ENCODE data around the gene TRO.

The TRO gene

GRCh38 chrX:54926978-54927377, 6.4 kb downstream of the TRO start:
- Histone ChIP-seq H3K9ac (no peak overlapping the region), H3K4me3 (no peak overlapping the region), H4K20me1 (no peaks in the 10 kb centered on the region), H3K36me3 (no peaks in the 10 kb centered on the region), H3K4me1 (no peaks in the 10 kb centered on the region), H3K27me3 (peaks cover 54% of the 10 kb centered on the region), H3K4me2 (no peak overlapping the region), H3K27ac (no peak overlapping the region), H3K9me3 (peaks cover 5% of the 10 kb centered on the region; the same call in 1 of the 2 replicates)
- TF ChIP-seq Cebpa-rat (IDR thresholded peaks at IDR 0.05): no peak

- H3K4me2 ChIP-seq: no peak overlapping the region
- H4K20me1 ChIP-seq: no peaks in the 10 kb centered on the region
- H3K9me3 ChIP-seq: peaks cover 5% of the 10 kb centered on the region; the same call in 1 of the 2 replicates
- H3K36me3 ChIP-seq: no peaks in the 10 kb centered on the region
- H3K27ac ChIP-seq: no peak overlapping the region
- H3K27me3 ChIP-seq: peaks cover 58% of the 10 kb centered on the region
- no peak overlapping the region for H3K4me3 ChIP-seq
- no peak for TF ChIP-seq Cebpa-rat (IDR thresholded peaks at IDR 0.05)
- H3K4me1 ChIP-seq: no peaks in the 10 kb centered on the region
- no peak overlapping the region for H3K9ac ChIP-seq
Measured at GRCh38 chrX:54928876-54929275, 8.3 kb downstream of the TRO start.

- H3K9me3 ChIP-seq: peaks cover 5% of the 10 kb centered on the region; the same call in 1 of the 2 replicates
- H3K27me3 ChIP-seq: peaks cover 66% of the 10 kb centered on the region
- H3K36me3 ChIP-seq: no peaks in the 10 kb centered on the region
- H3K4me2 ChIP-seq: no peak overlapping the region
- no peak overlapping the region for H3K9ac ChIP-seq
- H3K4me1 ChIP-seq: no peaks in the 10 kb centered on the region
- no peak for TF ChIP-seq Cebpa-rat (IDR thresholded peaks at IDR 0.05)
- H4K20me1 ChIP-seq: no peaks in the 10 kb centered on the region
- no peak overlapping the region for H3K27ac ChIP-seq
- no peak overlapping the region for H3K4me3 ChIP-seq
Measured at GRCh38 chrX:54930291-54931049, 9.8 kb downstream of the TRO start.

GRCh38 chrX:54931107-54931506, 10.5 kb downstream of the TRO start:
- no peak for TF ChIP-seq Cebpa-rat (IDR thresholded peaks at IDR 0.05)
- Histone ChIP-seq H3K4me1 (no peaks in the 10 kb centered on the region), H3K4me2 (no peak overlapping the region), H3K27me3 (peaks cover 66% of the 10 kb centered on the region), H3K4me3 (no peak overlapping the region), H3K36me3 (no peaks in the 10 kb centered on the region), H3K27ac (no peak overlapping the region), H4K20me1 (no peaks in the 10 kb centered on the region), H3K9ac (no peak overlapping the region), H3K9me3 (peaks cover 5% of the 10 kb centered on the region; the same call in 1 of the 2 replicates)

- Histone ChIP-seq H4K20me1 (no peaks in the 10 kb centered on the region), H3K4me3 (no peak overlapping the region), H3K36me3 (no peaks in the 10 kb centered on the region), H3K9me3 (no peaks in the 10 kb centered on the region), H3K4me1 (no peaks in the 10 kb centered on the region), H3K27me3 (peaks cover 77% of the 10 kb centered on the region), H3K9ac (no peak overlapping the region), H3K27ac (no peak overlapping the region), H3K4me2 (no peak overlapping the region)
- TF ChIP-seq Cebpa-rat (IDR thresholded peaks at IDR 0.05): no peak
Measured at GRCh38 chrX:54933150-54933826, 12.7 kb downstream of the TRO start.

- H3K4me2 ChIP-seq: no peak overlapping the region
- no peak overlapping the region for H3K9ac ChIP-seq
- H4K20me1 ChIP-seq: no peaks in the 10 kb centered on the region
- no peaks in the 10 kb centered on the region for H3K4me1 ChIP-seq
- peaks cover 75% of the 10 kb centered on the region for H3K27me3 ChIP-seq
- TF ChIP-seq Cebpa-rat (IDR thresholded peaks at IDR 0.05): no peak
- H3K9me3 ChIP-seq: no peaks in the 10 kb centered on the region
- H3K27ac ChIP-seq: no peak overlapping the region
- H3K36me3 ChIP-seq: no peaks in the 10 kb centered on the region
- H3K4me3 ChIP-seq: no peak overlapping the region
Measured at GRCh38 chrX:54934058-54934457, 13.4 kb downstream of the TRO start.

- Histone ChIP-seq H4K20me1 (no peaks in the 10 kb centered on the region), H3K27ac (no peak overlapping the region), H3K4me1 (no peaks in the 10 kb centered on the region), H3K9ac (no peak overlapping the region), H3K9me3 (no peaks in the 10 kb centered on the region), H3K27me3 (peaks cover 72% of the 10 kb centered on the region), H3K4me2 (no peak overlapping the region), H3K36me3 (no peaks in the 10 kb centered on the region), H3K4me3 (no peak overlapping the region)
- TF ChIP-seq Cebpa-rat (IDR thresholded peaks at IDR 0.05): no peak
Measured at GRCh38 chrX:54934890-54935289, 14.3 kb downstream of the TRO start.

- Histone ChIP-seq H3K9me3 (no peaks in the 10 kb centered on the region), H3K27me3 (peaks cover 72% of the 10 kb centered on the region), H3K36me3 (no peaks in the 10 kb centered on the region), H4K20me1 (no peaks in the 10 kb centered on the region), H3K27ac (no peak overlapping the region), H3K4me3 (no peak overlapping the region), H3K4me1 (no peaks in the 10 kb centered on the region), H3K4me2 (no peak overlapping the region), H3K9ac (no peak overlapping the region)
- TF ChIP-seq Cebpa-rat (IDR thresholded peaks at IDR 0.05): no peak
Measured at GRCh38 chrX:54935306-54935705, 14.7 kb downstream of the TRO start.

- no peaks in the 10 kb centered on the region for H4K20me1 ChIP-seq
- no peaks in the 10 kb centered on the region for H3K9me3 ChIP-seq
- H3K4me2 ChIP-seq: no peak overlapping the region
- no peaks in the 10 kb centered on the region for H3K36me3 ChIP-seq
- no peaks in the 10 kb centered on the region for H3K4me1 ChIP-seq
- no peak overlapping the region for H3K9ac ChIP-seq
- H3K27ac ChIP-seq: no peak overlapping the region
- peaks cover 51% of the 10 kb centered on the region for H3K27me3 ChIP-seq
- no peak overlapping the region for H3K4me3 ChIP-seq
- TF ChIP-seq Cebpa-rat (IDR thresholded peaks at IDR 0.05): no peak
Measured at GRCh38 chrX:54937416-54937815, 16.8 kb downstream of the TRO start.

GRCh38 chrX:54944816-54945215, 24.2 kb downstream of the TRO start:
- peaks cover 60% of the 10 kb centered on the region for H3K27me3 ChIP-seq
- H4K20me1 ChIP-seq: no peaks in the 10 kb centered on the region
- H3K36me3 ChIP-seq: no peaks in the 10 kb centered on the region
- no peak overlapping the region for H3K4me2 ChIP-seq
- no peaks in the 10 kb centered on the region for H3K9me3 ChIP-seq
- no peak overlapping the region for H3K4me3 ChIP-seq
- no peaks in the 10 kb centered on the region for H3K4me1 ChIP-seq
- no peak overlapping the region for H3K9ac ChIP-seq
- no peak for TF ChIP-seq Cebpa-rat (IDR thresholded peaks at IDR 0.05)
- no peak overlapping the region for H3K27ac ChIP-seq

All from BLaER1 (cell line).